Panc1 (cell line): ENCODE data around the gene KIF26B.

ENCODE experiments used
- CTCF ChIP-seq: fragments of 450-650 bp; IDR thresholded peaks from 2 replicates; pipeline ENCODE4 v1.5.1; 2017; ENCODE audit warnings: mild to moderate bottlenecking
- REST ChIP-seq, 2 experiments: IDR thresholded peaks; 2 replicates each; pipeline ENCODE4 v1.6.1; 2011 to 2012; ENCODE audit warnings: low read depth in 2 of 2, control low read depth in 1 of 2, low read length in 1 of 2, mild to moderate bottlenecking in 1 of 2, moderate library complexity in 1 of 2; ENCODE audit not compliant: insufficient read depth in 1 of 2

GRCh38 chr1:245160288-245160687, 5.5 kb downstream of the KIF26B start:
- TF ChIP-seq REST (IDR thresholded peaks at IDR 0.05; ENCODE audit: insufficient read depth in 1 of 2, low read depth in 2 of 2, low read length in 1 of 2) (no peak), CTCF (no peak)
